PFSK-1 (cell line): Measurements from ENCODE around the gene HTRA3.

Source experiments
- FOXP2 ChIP-seq: optimal IDR thresholded peaks from 2 replicates; pipeline ENCODE3; 2011; ENCODE audit warnings: borderline replicate concordance, control low read depth, inconsistent platforms; ENCODE audit not compliant: insufficient read depth; ENCODE audit errors: extremely low read length, extremely low read depth
- POLR2AphosphoS5 ChIP-seq: IDR thresholded peaks from 2 replicates; pipeline ENCODE4 v1.6.1; 2012; ENCODE audit warnings: low read depth, mild to moderate bottlenecking, control low read depth, low read length, moderate library complexity
- REST ChIP-seq, 2 experiments: IDR thresholded peaks; 2 replicates each; pipeline versions ENCODE4 v1.6.1 to v1.8.0; 2011 to 2012; ENCODE audit warnings: low read depth in 2 of 2, low read length in 2 of 2, control low read depth in 1 of 2, inconsistent platforms in 1 of 2, mild to moderate bottlenecking in 1 of 2, moderate library complexity in 1 of 2; ENCODE audit not compliant: insufficient read depth in 1 of 2
- SIN3A ChIP-seq: IDR thresholded peaks from 2 replicates; pipeline ENCODE4 v1.6.1; 2012; ENCODE audit warnings: mild to moderate bottlenecking, low read length, moderate library complexity, borderline replicate concordance; ENCODE audit not compliant: insufficient read depth
- TAF1 ChIP-seq: IDR thresholded peaks from 2 replicates; pipeline ENCODE4 v1.6.1; 2012; ENCODE audit warnings: low read length, control low read depth, borderline replicate concordance; ENCODE audit not compliant: insufficient read depth

The HTRA3 gene

GRCh38 chr4:8254076-8254475, 15.5 kb upstream of the HTRA3 start:
- no peak for TF ChIP-seq TAF1
- TF ChIP-seq SIN3A: no peak
- no peak for TF ChIP-seq POLR2AphosphoS5
- TF ChIP-seq FOXP2: no peak
- no peak for TF ChIP-seq REST (IDR thresholded peaks at IDR 0.05; ENCODE audit: insufficient read depth in 1 of 2, low read depth in 2 of 2, low read length in 2 of 2)

GRCh38 chr4:8255698-8256441, 13.7 kb upstream of the HTRA3 start:
- TF ChIP-seq REST (IDR thresholded peaks at IDR 0.05; ENCODE audit: insufficient read depth in 1 of 2, low read depth in 2 of 2, low read length in 2 of 2): no peak
- no peak for TF ChIP-seq FOXP2

GRCh38 chr4:8257854-8258253, 11.7 kb upstream of the HTRA3 start:
- TF ChIP-seq POLR2AphosphoS5 (no peak), TAF1 (no peak), SIN3A (no peak), FOXP2 (no peak), REST (IDR thresholded peaks at IDR 0.05; ENCODE audit: insufficient read depth in 1 of 2, low read depth in 2 of 2, low read length in 2 of 2) (no peak)

GRCh38 chr4:8258552-8259212, 10.9 kb upstream of the HTRA3 start:
- TF ChIP-seq SIN3A (no peak), REST (IDR thresholded peaks at IDR 0.05; ENCODE audit: insufficient read depth in 1 of 2, low read depth in 2 of 2, low read length in 2 of 2) (no peak), POLR2AphosphoS5 (no peak), TAF1 (no peak), FOXP2 (no peak)
